WTC11 (cell line): Measurements from ENCODE around the gene FCN3. TPM values are rescaled to one million over a fixed set of nuclear protein-coding genes. Genes with fewer than 3 reads are reported as not detected.

Experiments
- ATAC-seq: fragments of 200-7000 bp; cut with Tn5 transposase; 2 replicates; pipeline ENCODE4 v1.10.0; 2021; ENCODE audit warnings: mild to moderate bottlenecking, moderate library complexity
- CTCF ChIA-PET: fragments of 300-600 bp; sonication (Branson Sonifier 250); formaldehyde crosslinking; loops from one replicate; lab custom pipeline; 2021; ENCODE audit warnings: antibody characterized with exemption; lab: Charles Lee
- POLR2A ChIA-PET: fragments of 350-600 bp; sonication (Branson Sonifier 250); formaldehyde crosslinking; loops from one replicate; lab custom pipeline; 2021; ENCODE audit warnings: antibody characterized with exemption; lab: Charles Lee
- DNase-seq: peaks from one replicate; pipeline ENCODE4 v3.0.0; 2021; ENCODE audit warnings: low spot score
- H3K27ac Mint-ChIP-seq: 2 replicates; pipeline ENCODE4 v1.8.0; 2021; ENCODE audit warnings: mixed read lengths
- H3K27me3 Mint-ChIP-seq: 2 replicates; pipeline ENCODE4 v1.8.0; 2021; ENCODE audit warnings: low read depth, mild to moderate bottlenecking, moderate library complexity, mixed read lengths
- H3K36me3 Mint-ChIP-seq: 2 replicates; pipeline ENCODE4 v1.8.0; 2021; ENCODE audit warnings: mixed read lengths
- H3K4me1 Mint-ChIP-seq: 2 replicates; pipeline ENCODE4 v1.8.0; 2022; ENCODE audit warnings: mixed read lengths
- H3K4me3 Mint-ChIP-seq: 2 replicates; pipeline ENCODE4 v1.8.0; 2021; ENCODE audit warnings: mild to moderate bottlenecking, moderate library complexity, mixed read lengths
- H3K9me3 Mint-ChIP-seq: 2 replicates; pipeline ENCODE4 v1.8.0; 2021; ENCODE audit warnings: mixed read lengths
- AFF4 ChIP-seq: sonication (generic); formaldehyde crosslinking; IDR thresholded peaks from 2 replicates; pipeline ENCODE4 v1.8.1; 2023; ENCODE audit warnings: mild to moderate bottlenecking, missing genetic modification reagents, borderline replicate concordance
- ATF3 ChIP-seq: sonication (generic); formaldehyde crosslinking; conservative IDR thresholded peaks from 2 replicates; pipeline ENCODE4 v1.8.1; 2022; ENCODE audit warnings: mild to moderate bottlenecking, missing genetic modification reagents
- ATF6 ChIP-seq: sonication (generic); formaldehyde crosslinking; IDR thresholded peaks from 2 replicates; pipeline ENCODE4 v1.8.1; 2023; ENCODE audit warnings: mild to moderate bottlenecking, missing genetic modification reagents
- E2F5 ChIP-seq: sonication (generic); formaldehyde crosslinking; IDR thresholded peaks from 2 replicates; pipeline ENCODE4 v1.8.1; 2022; ENCODE audit warnings: mild to moderate bottlenecking, moderate library complexity, missing genetic modification reagents
- EMX1 ChIP-seq: fragments of 250-450 bp; sonication (Bioruptor Pico); IDR thresholded peaks from 2 replicates; pipeline ENCODE4 v1.8.0; 2021; ENCODE audit warnings: mild to moderate bottlenecking
- FOXK1 ChIP-seq: sonication (generic); formaldehyde crosslinking; IDR thresholded peaks from 2 replicates; pipeline ENCODE4 v1.8.0; 2022; ENCODE audit warnings: mild to moderate bottlenecking, moderate library complexity, missing genetic modification reagents
- FOXP1 ChIP-seq: sonication (generic); formaldehyde crosslinking; IDR thresholded peaks from 2 replicates; pipeline ENCODE4 v1.8.0; 2022; ENCODE audit warnings: missing genetic modification reagents, mild to moderate bottlenecking, moderate library complexity, borderline replicate concordance
- GABPB1 ChIP-seq: sonication (generic); formaldehyde crosslinking; IDR thresholded peaks from 2 replicates; pipeline ENCODE4 v1.8.1; 2023; ENCODE audit warnings: mild to moderate bottlenecking, missing genetic modification reagents
- JUN ChIP-seq: sonication (generic); formaldehyde crosslinking; IDR thresholded peaks from 2 replicates; pipeline ENCODE4 v1.8.0; 2023; ENCODE audit warnings: mild to moderate bottlenecking, missing genetic modification reagents
- MYBL2 ChIP-seq: sonication (generic); formaldehyde crosslinking; IDR thresholded peaks from 2 replicates; pipeline ENCODE4 v1.8.1; 2023; ENCODE audit warnings: mild to moderate bottlenecking, moderate library complexity, missing genetic modification reagents
- NR3C1 ChIP-seq: sonication (generic); formaldehyde crosslinking; conservative IDR thresholded peaks from 2 replicates; pipeline ENCODE4 v1.8.1; 2023; ENCODE audit warnings: low read depth, mild to moderate bottlenecking, missing genetic modification reagents
- PRDM15 ChIP-seq: sonication (generic); formaldehyde crosslinking; IDR thresholded peaks from 2 replicates; pipeline ENCODE4 v1.8.0; 2022; ENCODE audit warnings: missing genetic modification reagents
- PRRX2 ChIP-seq: fragments of 250-450 bp; sonication (Bioruptor Pico); IDR thresholded peaks from 2 replicates; pipeline ENCODE4 v1.8.0; 2021; ENCODE audit warnings: mild to moderate bottlenecking
- ZBTB43 ChIP-seq: sonication (generic); formaldehyde crosslinking; IDR thresholded peaks from 2 replicates; pipeline ENCODE4 v1.8.1; 2023; ENCODE audit warnings: mild to moderate bottlenecking, missing genetic modification reagents
- ZNF281 ChIP-seq: sonication (generic); formaldehyde crosslinking; IDR thresholded peaks from 2 replicates; pipeline ENCODE4 v1.8.0; 2023; ENCODE audit warnings: mild to moderate bottlenecking, missing genetic modification reagents
- ZNF423 ChIP-seq: fragments of 250-450 bp; sonication (Bioruptor Pico); IDR thresholded peaks from 2 replicates; pipeline ENCODE4 v2.1.2; 2022; ENCODE audit warnings: mild to moderate bottlenecking, moderate library complexity
- ZNF671 ChIP-seq: fragments of 250-450 bp; sonication (Bioruptor Pico); IDR thresholded peaks from 2 replicates; pipeline ENCODE4 v1.8.0; 2021; ENCODE audit warnings: mild to moderate bottlenecking
- total RNA-seq: library from RNA; stranded (reverse); gene quantifications from 3 replicates; pipeline ENCODE4 v1.2.3, GENCODE V29; 2021

The FCN3 gene
- total RNA-seq, 1 experiment from 2014 or later = 0.98 TPM

- TF ChIP-seq PRDM15 (CRISPR knock-in tag) (peak; percentile 79), GABPB1 (CRISPR knock-in tag) (no peak), E2F5 (CRISPR knock-in tag) (no peak), FOXP1 (no peak), FOXK1 (CRISPR knock-in tag) (no peak), ZNF423 (CRISPR knock-in tag) (no peak), EMX1 (CRISPR knock-in tag) (0 out of 2 replicates have a peak, but pooled peaks have one; percentile 19), NR3C1 (CRISPR knock-in tag) (no peak), ATF3 (CRISPR knock-in tag) (no peak), PRRX2 (CRISPR knock-in tag) (no peak), JUN (0 out of 2 replicates have a peak, but pooled peaks have one; percentile 31), ZNF671 (CRISPR knock-in tag) (no peak), ATF6 (CRISPR knock-in tag) (no peak), MYBL2 (CRISPR knock-in tag) (no peak)
Measured at GRCh38 chr1:27400082-27400962, 25.7 kb upstream of the FCN3 start (continued).

- ATAC-seq (no peak), DNase-seq (no peak)
- peaks cover 58% of the 10 kb centered on the region for H3K4me1 Mint-ChIP-seq
- ChIA-PET POLR2A (interaction anchor here (0.6 kb wide), 1 partner anchor 23 kb away, joined by 5 read pairs; no protein-coding TSS in a partner anchor), CTCF (interaction anchor here (0.6 to 6.5 kb wide), 13 partner anchors 17 to 353 kb away, joined by 3 to 150 read pairs (median 3); partner anchors contain the start of gene AHDC1)
- no peak overlapping the region for H3K27ac Mint-ChIP-seq
- H3K36me3 Mint-ChIP-seq = no peaks in the 10 kb centered on the region
- no peak overlapping the region for H3K4me3 Mint-ChIP-seq
- no peaks in the 10 kb centered on the region; the same call in 1 of the 2 replicates for H3K27me3 Mint-ChIP-seq
- no peaks in the 10 kb centered on the region for H3K9me3 Mint-ChIP-seq
- no peak for TF ChIP-seq ZNF281 (CRISPR knock-in tag)
- TF ChIP-seq ZNF423 (CRISPR knock-in tag) = no peak
- no peak for TF ChIP-seq E2F5 (CRISPR knock-in tag)
- TF ChIP-seq AFF4 (CRISPR knock-in tag) = no peak
- no peak for TF ChIP-seq ZBTB43 (CRISPR knock-in tag)
Measured at GRCh38 chr1:27399251-27400025, 24.8 kb upstream of the FCN3 start.
